Panc1 (cell line): Measurements from ENCODE around the gene SEC22C.

Source experiments
- CTCF ChIP-seq: fragments of 450-650 bp; IDR thresholded peaks from 2 replicates; pipeline ENCODE4 v1.5.1; 2017; ENCODE audit warnings: mild to moderate bottlenecking
- POLR2AphosphoS5 ChIP-seq: IDR thresholded peaks from 2 replicates; pipeline ENCODE4 v1.6.1; 2012; ENCODE audit warnings: mild to moderate bottlenecking, low read depth, low read length, moderate library complexity
- SIN3A ChIP-seq: IDR thresholded peaks from 2 replicates; pipeline ENCODE4 v1.6.1; 2012; ENCODE audit warnings: low read depth, mild to moderate bottlenecking, low read length, moderate library complexity, borderline replicate concordance; ENCODE audit not compliant: insufficient read depth

GRCh38 chr3:42605546-42606173 lies 23.9 kb upstream of the SEC22C start:
- TF ChIP-seq CTCF (no peak), POLR2AphosphoS5 (no peak), SIN3A (no peak)
